Esophagus muscularis mucosa (tissue), 2 donors: ENCODE results near the gene NAT9.

Source experiments
- EP300 ChIP-seq: sonication (generic); formaldehyde crosslinking; IDR thresholded peaks from one replicate; pipeline ENCODE4 v1.6.1; 2017; ENCODE audit warnings: antibody characterized with exemption
- POLR2A ChIP-seq: fragments of 450-650 bp; IDR thresholded peaks from one replicate; pipeline ENCODE4 v1.6.1; 2017; ENCODE audit warnings: antibody characterized with exemption, moderate library complexity, mild to moderate bottlenecking, low read depth

DNA sequence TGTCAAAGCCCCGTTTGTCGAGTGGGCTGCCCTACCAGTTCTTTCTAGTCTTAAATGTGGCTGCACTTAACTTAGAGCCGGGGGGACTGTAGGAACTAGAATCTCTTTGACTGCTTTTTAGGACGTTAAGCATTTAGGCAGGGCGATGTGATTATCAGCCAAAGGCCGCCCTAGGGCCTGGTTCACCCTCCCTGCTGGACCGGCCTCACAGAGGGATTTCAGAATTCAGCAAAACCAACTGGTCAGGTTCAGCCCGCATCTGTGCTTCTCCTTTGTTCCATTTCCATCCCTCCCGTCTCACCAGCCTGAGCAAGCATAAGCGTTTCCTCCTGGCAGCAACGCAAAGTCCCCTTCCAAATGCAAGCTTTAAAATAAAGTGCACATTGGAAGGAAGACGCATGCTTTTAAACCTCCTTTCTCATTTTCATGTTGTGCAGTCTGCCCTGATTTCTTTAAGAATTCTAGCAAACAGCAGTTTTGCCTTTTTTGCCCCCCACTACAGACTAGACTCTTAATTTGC is 16.5 kb upstream of the NAT9 start:
- TF ChIP-seq POLR2A, result no peak
- no peak for TF ChIP-seq EP300
